DND-41 (cell line): Measurements from ENCODE around the gene ADRM1.

Source experiments
- ATAC-seq: fragments of 200-7000 bp; cut with Tn5 transposase; 3 replicates; pipeline ENCODE4 v1.9.1; 2021; ENCODE audit warnings: low read depth; ENCODE audit not compliant: insufficient read depth
- DNase-seq: peaks from one replicate; pipeline ENCODE4 v3.0.0-alpha.2; 2020
- H2AFZ ChIP-seq: 2 replicates; pipeline ENCODE4 v1.6.0; 2012; ENCODE audit warnings: low read depth, low read length
- H3K27ac ChIP-seq: 2 replicates; pipeline ENCODE4 v1.5.1; 2012; ENCODE audit warnings: low read length, inconsistent platforms
- H3K27me3 ChIP-seq: fragments of 200-600 bp; sonication (generic); 2 replicates; pipeline ENCODE4 v1.6.0; 2012; ENCODE audit warnings: low read length, mild to moderate bottlenecking, inconsistent platforms; ENCODE audit not compliant: insufficient read depth, poor library complexity
- H3K36me3 ChIP-seq: 2 replicates; pipeline ENCODE4 v1.5.1; 2012; ENCODE audit warnings: low read length, inconsistent platforms; ENCODE audit not compliant: insufficient read depth
- H3K4me1 ChIP-seq: 2 replicates; pipeline ENCODE4 v1.5.1; 2012; ENCODE audit warnings: mild to moderate bottlenecking, low read length; ENCODE audit not compliant: insufficient read depth
- H3K4me2 ChIP-seq: 2 replicates; pipeline ENCODE4 v1.6.0; 2012; ENCODE audit warnings: mild to moderate bottlenecking, moderate library complexity, low read length, inconsistent platforms; ENCODE audit not compliant: insufficient read depth
- H3K4me3 ChIP-seq, 2 experiments: fragments of 200-600 bp in 1 of 2; shearing (Covaris generic) in 1 of 2; 2 replicates each; pipeline ENCODE4 v1.5.1; 2012 to 2016; ENCODE audit warnings: inconsistent platforms in 2 of 2, low read length in 2 of 2, mild to moderate bottlenecking in 2 of 2, low read depth in 1 of 2, moderate library complexity in 1 of 2
- H3K79me2 ChIP-seq: 2 replicates; pipeline ENCODE4 v1.6.0; 2012; ENCODE audit warnings: low read length, inconsistent platforms; ENCODE audit not compliant: insufficient read depth
- H3K9ac ChIP-seq: 2 replicates; pipeline ENCODE4 v1.6.0; 2012; ENCODE audit warnings: low read depth, mild to moderate bottlenecking, inconsistent platforms, low read length, moderate library complexity
- H3K9me3 ChIP-seq: 2 replicates; pipeline ENCODE4 v1.5.1; 2012; ENCODE audit warnings: low read length, moderate library complexity, mild to moderate bottlenecking, inconsistent platforms; ENCODE audit not compliant: insufficient read depth, severe bottlenecking
- H4K20me1 ChIP-seq: 2 replicates; pipeline ENCODE4 v1.6.0; 2012; ENCODE audit warnings: low read length; ENCODE audit not compliant: insufficient read depth
- CTCF ChIP-seq: IDR thresholded peaks from 2 replicates; pipeline ENCODE4 v1.5.1; 2012; ENCODE audit warnings: borderline replicate concordance, low read length, moderate library complexity, mild to moderate bottlenecking; ENCODE audit not compliant: poor library complexity, severe bottlenecking; ENCODE audit errors: extremely low read depth
- EZH2 ChIP-seq: IDR thresholded peaks from 3 replicates; pipeline ENCODE4 v1.6.1; 2012; ENCODE audit warnings: borderline replicate concordance, low read depth, mild to moderate bottlenecking, moderate library complexity, low read length, inconsistent platforms; ENCODE audit not compliant: severe bottlenecking

The ADRM1 gene

GRCh38 chr20:62299666-62300236 is 3.0 kb upstream of the ADRM1 start:
- Histone ChIP-seq H3K79me2 (peaks cover 19% of the 10 kb centered on the region), H3K27me3 (no peaks in the 10 kb centered on the region), H2AFZ (no peak overlapping the region), H3K36me3 (peaks cover 41% of the 10 kb centered on the region), H3K4me2 (no peak overlapping the region), H3K27ac (no peak overlapping the region), H3K4me1 (peaks cover 23% of the 10 kb centered on the region), H3K4me3 (no peak overlapping the region), H3K9ac (no peak overlapping the region), H3K9me3 (no peaks in the 10 kb centered on the region), H4K20me1 (peaks cover 16% of the 10 kb centered on the region)
- TF ChIP-seq CTCF (no peak), EZH2 (no peak)
- DNase-seq, result no peak
- ATAC-seq, result no peak

- H3K27me3 ChIP-seq, result no peaks in the 10 kb centered on the region
- no peak overlapping the region for H3K4me3 ChIP-seq
- no peak for DNase-seq
- peaks cover 44% of the 10 kb centered on the region for H3K36me3 ChIP-seq
- no peak overlapping the region for H2AFZ ChIP-seq
- peaks cover 29% of the 10 kb centered on the region for H3K4me1 ChIP-seq
- peaks cover 22% of the 10 kb centered on the region for H4K20me1 ChIP-seq
- peaks cover 25% of the 10 kb centered on the region for H3K79me2 ChIP-seq
- no peak for TF ChIP-seq CTCF
- no peak for TF ChIP-seq EZH2
- ATAC-seq, result no peak
- no peak overlapping the region for H3K9ac ChIP-seq
- no peak overlapping the region for H3K27ac ChIP-seq
- no peaks in the 10 kb centered on the region for H3K9me3 ChIP-seq
- H3K4me2 ChIP-seq, result no peak overlapping the region
Observed at GRCh38 chr20:62300319-62300718, 2.5 kb upstream of the ADRM1 start.

- Histone ChIP-seq H2AFZ (no peak overlapping the region), H3K27ac (peak overlapping the region; percentile 10; the same call in 1 of the 2 replicates), H3K27me3 (no peaks in the 10 kb centered on the region), H4K20me1 (peaks cover 30% of the 10 kb centered on the region), H3K36me3 (peaks cover 44% of the 10 kb centered on the region), H3K9me3 (no peaks in the 10 kb centered on the region), H3K79me2 (peaks cover 34% of the 10 kb centered on the region), H3K4me2 (peak overlapping the region; percentile 97; the same call in 1 of the 2 replicates), H3K4me3 (no peak overlapping the region; a peak in 1 of 4 replicates), H3K4me1 (peaks cover 38% of the 10 kb centered on the region), H3K9ac (0 out of 2 replicates have a peak overlapping the region, but pooled peaks have one; percentile 93)
- DNase-seq (no peak), ATAC-seq (no peak)
- TF ChIP-seq CTCF (no peak), EZH2 (no peak)
Observed at GRCh38 chr20:62301111-62301668, 1.6 kb upstream of the ADRM1 start.
